GM23338 (cell line): ENCODE data around the gene ROCK1.

Experiments used
- CREB1 ChIP-seq: fragments of 250-450 bp; sonication (Bioruptor Pico); IDR thresholded peaks from 2 replicates; pipeline ENCODE4 v1.5.0; 2020; ENCODE audit warnings: low read depth, mild to moderate bottlenecking, moderate library complexity
- EZH2 ChIP-seq: fragments of 200-600 bp; sonication (generic); IDR thresholded peaks from one replicate; pipeline ENCODE4 v1.8.0; 2017; ENCODE audit warnings: antibody characterized with exemption, mild to moderate bottlenecking, low read depth; ENCODE audit not compliant: unreplicated experiment
- EZH2phosphoT487 ChIP-seq: fragments of 200-600 bp; sonication (generic); IDR thresholded peaks from one replicate; pipeline ENCODE4 v1.8.1; 2018; ENCODE audit warnings: antibody characterized with exemption; ENCODE audit not compliant: unreplicated experiment
- JUNB ChIP-seq: IDR thresholded peaks from one replicate; pipeline ENCODE4 v1.6.1; 2016; ENCODE audit warnings: antibody characterized with exemption; ENCODE audit not compliant: unreplicated experiment
- POLR2AphosphoS5 ChIP-seq: IDR thresholded peaks from 2 replicates; pipeline ENCODE4 v1.6.1; 2016; ENCODE audit warnings: antibody characterized with exemption, low read depth
- REST ChIP-seq: IDR thresholded peaks from one replicate; pipeline ENCODE4 v1.6.1; 2018; ENCODE audit warnings: antibody characterized with exemption; ENCODE audit not compliant: unreplicated experiment
- TF ChIP-seq, protein P1 (sequence below), 2 experiments: fragments of 200-600 bp in 1 of 2; sonication (generic) in 1 of 2; conservative IDR thresholded peaks; 2 replicates each; pipeline versions ENCODE4 v1.5.1 to v1.6.1; 2016 to 2017; ENCODE audit warnings: antibody characterized with exemption in 2 of 2, low read depth in 2 of 2, mild to moderate bottlenecking in 2 of 2, moderate library complexity in 1 of 2

DNA sequence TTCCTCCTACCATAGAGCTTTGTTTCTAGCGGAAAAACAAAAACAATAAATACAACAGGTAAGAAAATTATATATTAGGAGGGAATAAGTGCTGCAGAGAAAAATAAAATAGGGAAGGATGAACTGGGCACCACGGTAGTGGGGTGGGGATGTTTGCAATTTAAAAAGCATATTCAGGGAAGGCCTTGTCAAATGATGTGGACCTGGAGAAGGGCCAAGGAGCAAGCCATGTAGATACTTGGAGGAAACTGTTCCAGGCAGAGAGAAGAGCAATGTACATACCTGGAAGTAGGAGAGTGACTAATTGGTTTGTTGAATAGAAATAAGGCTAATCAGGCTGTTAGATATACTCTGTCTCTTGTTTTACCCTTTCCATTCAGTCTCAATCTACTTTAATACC lies 136.5 kb downstream of the ROCK1 start:
- TF ChIP-seq REST (no peak), POLR2AphosphoS5 (no peak), EZH2 (no peak), EZH2phosphoT487 (no peak), CREB1 (no peak), JUNB (no peak)
- TF ChIP-seq, protein P1, sequence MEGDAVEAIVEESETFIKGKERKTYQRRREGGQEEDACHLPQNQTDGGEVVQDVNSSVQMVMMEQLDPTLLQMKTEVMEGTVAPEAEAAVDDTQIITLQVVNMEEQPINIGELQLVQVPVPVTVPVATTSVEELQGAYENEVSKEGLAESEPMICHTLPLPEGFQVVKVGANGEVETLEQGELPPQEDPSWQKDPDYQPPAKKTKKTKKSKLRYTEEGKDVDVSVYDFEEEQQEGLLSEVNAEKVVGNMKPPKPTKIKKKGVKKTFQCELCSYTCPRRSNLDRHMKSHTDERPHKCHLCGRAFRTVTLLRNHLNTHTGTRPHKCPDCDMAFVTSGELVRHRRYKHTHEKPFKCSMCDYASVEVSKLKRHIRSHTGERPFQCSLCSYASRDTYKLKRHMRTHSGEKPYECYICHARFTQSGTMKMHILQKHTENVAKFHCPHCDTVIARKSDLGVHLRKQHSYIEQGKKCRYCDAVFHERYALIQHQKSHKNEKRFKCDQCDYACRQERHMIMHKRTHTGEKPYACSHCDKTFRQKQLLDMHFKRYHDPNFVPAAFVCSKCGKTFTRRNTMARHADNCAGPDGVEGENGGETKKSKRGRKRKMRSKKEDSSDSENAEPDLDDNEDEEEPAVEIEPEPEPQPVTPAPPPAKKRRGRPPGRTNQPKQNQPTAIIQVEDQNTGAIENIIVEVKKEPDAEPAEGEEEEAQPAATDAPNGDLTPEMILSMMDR (conservative IDR thresholded peaks at IDR 0.05; ENCODE audit: low read depth in 2 of 2): no peak
